Pulmonary artery endothelial cell (primary cell): Measurements from ENCODE around the gene C2CD4B. TPM values are rescaled to one million over a fixed set of nuclear protein-coding genes. Genes with fewer than 3 reads are reported as not detected.

ENCODE experiments used
- DNase-seq: peaks from one replicate; pipeline ENCODE4 v3.0.0-alpha.2; 2011; ENCODE audit warnings: low read depth, low spot score
- total RNA-seq: library from RNA; depleted of rRNA; stranded (reverse); fragments of >200 nt; gene quantifications from 2 replicates; pipeline ENCODE4 v1.2.3, GENCODE V29; 2014

Gene C2CD4B
- total RNA-seq, 1 donor from 2014 or later = 9.2 TPM

DNA sequence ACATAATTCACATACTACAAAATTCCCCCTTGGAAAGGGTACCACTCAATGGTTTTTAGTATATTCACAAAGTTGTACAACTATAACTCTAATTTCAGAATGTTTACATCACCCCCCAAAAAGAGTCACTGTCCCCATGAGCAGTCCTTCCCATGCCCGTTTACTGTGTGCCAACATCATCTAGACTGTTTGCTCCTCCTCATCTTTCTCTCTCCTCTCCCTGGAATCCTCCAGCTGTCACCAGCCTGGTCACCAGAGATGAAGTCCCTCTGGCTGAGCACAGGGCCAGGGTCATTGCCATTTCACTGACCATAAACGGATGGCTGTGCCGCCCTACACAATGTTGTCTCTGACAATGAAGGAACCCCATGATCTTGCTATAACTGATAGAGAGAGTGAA, 45.2 kb downstream of the C2CD4B start:
- DNase-seq = no peak

DNA sequence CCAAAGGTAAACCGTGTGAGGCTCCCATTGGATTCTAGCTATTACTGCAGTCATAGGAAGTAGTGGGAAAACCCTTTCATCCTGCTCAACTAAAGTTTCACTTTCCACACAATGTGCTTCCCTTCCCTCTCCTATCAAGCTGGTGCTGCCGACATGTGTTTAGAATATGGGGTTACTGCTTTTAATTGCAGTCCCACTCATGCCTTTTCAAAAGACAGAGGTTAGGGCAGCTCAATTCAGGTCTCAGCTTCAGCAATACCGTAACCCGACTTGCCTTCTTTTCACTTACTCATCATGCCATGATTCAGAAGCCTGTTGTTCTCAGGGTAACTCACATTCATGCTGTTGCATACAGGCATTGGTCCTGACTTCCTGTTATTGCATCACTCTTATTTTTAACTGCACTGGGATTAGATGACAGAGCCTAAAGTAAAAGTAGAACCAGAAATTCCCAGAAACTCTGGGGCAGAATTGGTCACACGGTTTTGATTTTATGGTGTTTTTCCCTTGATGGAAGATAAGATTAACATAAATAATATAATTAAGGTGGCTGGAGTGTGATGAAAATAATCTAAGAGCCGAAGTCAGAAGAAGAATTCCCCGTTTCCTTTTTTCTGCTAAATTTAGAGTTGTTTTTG, 45.7 kb downstream of the C2CD4B start:
- peak; percentile 92 for DNase-seq

DNA sequence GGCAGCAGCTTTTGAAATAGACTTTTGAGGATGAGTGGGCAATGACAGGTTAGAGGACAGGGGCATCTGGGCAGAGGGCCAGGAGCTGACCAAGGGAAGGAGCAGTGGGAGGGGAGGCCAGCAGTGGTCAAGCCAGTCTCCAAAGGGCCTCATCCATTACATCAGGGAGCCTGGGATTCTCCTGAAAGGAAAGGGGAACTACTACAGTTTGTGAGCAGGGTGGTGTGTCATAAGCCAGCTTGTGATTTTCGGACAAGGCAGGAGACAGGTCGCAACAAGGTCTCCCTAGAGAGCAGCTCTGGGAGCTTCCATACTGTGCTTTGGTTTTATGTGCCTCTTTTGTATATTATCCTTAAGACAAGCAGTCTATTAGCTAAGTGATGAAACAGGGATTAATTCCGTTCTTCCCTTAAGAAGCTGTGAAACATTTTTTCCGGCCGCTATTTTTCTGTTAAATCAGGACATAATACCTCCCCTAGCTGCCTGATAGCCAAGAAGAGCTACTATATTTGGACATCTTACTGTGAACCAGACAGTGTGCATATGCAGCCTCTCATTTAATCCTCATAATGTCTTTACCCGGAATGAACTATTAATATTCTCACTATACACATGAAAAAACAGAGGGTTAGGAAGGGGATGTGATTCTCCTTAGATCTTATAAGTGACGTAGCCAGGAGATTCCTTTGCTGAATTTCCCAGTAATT, 46.4 kb downstream of the C2CD4B start:
- DNase-seq = no peak

DNA sequence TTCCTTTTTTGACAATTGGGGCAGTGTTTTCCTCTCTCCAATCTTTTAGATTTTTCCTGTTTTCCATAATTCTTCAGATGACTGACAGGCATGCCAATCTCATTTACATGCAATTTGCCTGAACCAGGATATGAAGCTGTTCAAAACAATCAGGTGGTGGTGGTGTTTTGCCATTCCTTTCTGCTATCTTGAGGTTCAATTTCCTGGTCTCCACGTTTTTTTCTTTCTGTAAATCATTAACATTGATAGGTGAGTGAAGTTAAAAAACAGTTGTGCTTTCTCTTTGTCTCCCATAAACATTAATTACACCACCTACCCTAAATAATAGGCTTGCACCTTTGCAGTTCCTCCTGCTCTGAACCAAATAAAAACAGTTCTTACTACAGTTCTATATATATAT, 49.2 kb downstream of the C2CD4B start:
- DNase-seq = no peak

Other genes starting within 250 kb of the C2CD4B start
- 85.9 and 97.9 TPM in 2 replicates for gene VPS13C, start 104.8 kb downstream of the C2CD4B start, total RNA-seq
- gene C2CD4A, start 98.3 kb downstream of the C2CD4B start, total RNA-seq = 0.74 and 3.2 TPM in 2 replicates
- gene TLN2, start 225.3 kb upstream of the C2CD4B start, total RNA-seq = 0.73 and 0.85 TPM in 2 replicates